Endometrial microvascular endothelial cells (primary cell): Measurements from ENCODE around the gene RRAS. TPM values are rescaled to one million over a fixed set of nuclear protein-coding genes. Genes with fewer than 3 reads are reported as not detected.

ENCODE experiments used
- in situ Hi-C: cut with HindIII; loops from 2 replicates; pipeline ENCODE4 v1.10.0; 2017; ENCODE audit warnings: low sequenced_read_pairs, low pct_unique_long_range_greater_than_20kb; ENCODE audit errors: inconsistent ontology term
- total RNA-seq: library from RNA; depleted of rRNA; stranded (reverse); fragments of >200 nt; gene quantifications from one replicate; pipeline ENCODE4 v1.2.3, GENCODE V29; 2015; ENCODE audit errors: inconsistent ontology term

The RRAS gene
- total RNA-seq, 1 donor from 2014 or later, result 45.0 TPM

DNA sequence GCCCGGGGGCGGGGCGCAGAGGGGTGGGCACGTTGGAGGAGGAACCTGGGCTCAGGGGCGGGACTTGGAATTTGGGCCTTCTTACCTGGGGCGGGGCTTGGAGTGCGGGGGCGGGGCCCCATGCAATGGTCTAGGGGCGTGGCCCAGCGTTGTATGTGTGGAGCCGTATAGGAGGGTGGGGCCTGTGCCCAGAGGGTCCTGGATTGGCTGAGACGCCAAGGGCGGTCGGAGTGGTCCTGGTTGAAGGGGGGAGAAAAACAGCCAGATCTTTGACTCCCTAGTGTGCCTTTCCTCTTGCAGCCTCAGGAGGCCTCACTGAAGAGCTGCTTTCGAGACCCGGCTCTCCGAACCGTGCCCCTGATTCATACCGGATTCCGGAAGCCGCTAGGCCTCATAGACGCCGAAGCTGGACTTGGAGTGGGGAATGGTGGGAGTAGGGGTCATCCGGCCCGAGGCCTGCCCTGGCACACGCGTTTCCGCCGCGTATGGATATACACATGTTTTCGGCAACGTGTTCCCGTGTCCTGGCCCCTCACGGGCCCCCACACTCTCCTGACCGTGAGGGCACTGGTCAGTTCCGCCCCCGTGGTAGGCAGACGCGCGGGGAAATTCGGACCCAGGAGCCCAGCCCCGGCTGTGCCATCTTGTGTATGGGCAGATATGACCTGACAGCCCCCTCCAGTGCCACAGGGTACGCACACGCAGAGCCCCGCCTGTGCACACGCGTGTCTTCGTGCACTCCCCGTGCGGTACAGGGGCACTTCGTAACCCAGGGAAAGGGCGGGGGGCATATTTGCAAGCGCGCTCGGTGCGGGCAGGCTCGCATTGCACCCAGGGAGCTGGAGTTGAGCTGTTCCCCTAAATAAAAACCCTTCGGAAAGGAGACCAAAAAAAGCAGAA, 49.6 kb downstream of the RRAS start:
- in situ Hi-C loops, result no loop called here

- in situ Hi-C loops, result no loop called here
These were observed 50.4 kb downstream of the RRAS start for GRCh38 chr19:49589502-49589905.

- in situ Hi-C loops, result no loop called here
These were observed 51.4 kb downstream of the RRAS start for GRCh38 chr19:49588365-49589122.

DNA sequence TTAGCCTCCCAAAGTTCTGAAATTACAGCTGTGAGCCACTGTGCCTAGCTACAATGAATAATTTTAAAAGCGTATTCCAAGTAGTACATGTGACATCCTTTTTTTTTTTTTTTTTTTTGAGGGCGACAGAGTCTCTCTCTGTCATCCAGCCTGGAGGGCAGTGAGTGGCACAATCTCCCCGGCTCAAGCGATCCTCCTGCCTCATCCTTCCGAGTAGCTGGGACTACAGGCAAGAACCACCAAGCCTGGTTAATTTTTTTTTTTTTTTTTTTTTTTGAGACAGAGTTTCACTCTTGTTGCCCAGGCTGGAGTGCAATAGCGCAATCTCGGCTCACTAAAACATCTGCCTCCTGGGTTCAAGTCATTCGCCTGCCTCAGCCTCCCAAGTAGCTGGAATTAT, 52.7 kb downstream of the RRAS start:
- in situ Hi-C loops, result no loop called here

Other genes with a start within 250 kb of the RRAS start
- not detected for gene PTH2, start 216.7 kb downstream of the RRAS start, total RNA-seq
- not detected for gene GFY, start 214.8 kb downstream of the RRAS start, total RNA-seq
- not detected for gene SLC17A7, start 198.6 kb downstream of the RRAS start, total RNA-seq
- 97.7 TPM for gene PIH1D1, start 188.3 kb downstream of the RRAS start, total RNA-seq
- gene ALDH16A1, start 186.9 kb downstream of the RRAS start, total RNA-seq, result 67.4 TPM
- 2.6 TPM for gene FLT3LG, start 165.9 kb downstream of the RRAS start, total RNA-seq
- gene RPL13A, start 152.5 kb downstream of the RRAS start, total RNA-seq, result 2,035 TPM
- gene RPS11, start 143.7 kb downstream of the RRAS start, total RNA-seq, result 3,348 TPM
- gene FCGRT, start 127.5 kb downstream of the RRAS start, total RNA-seq, result 93.4 TPM
- 38.2 TPM for gene RCN3, start 112.1 kb downstream of the RRAS start, total RNA-seq
- gene NOSIP, start 59.6 kb downstream of the RRAS start, total RNA-seq, result 107 TPM
- not detected for gene PRRG2, start 58.8 kb downstream of the RRAS start, total RNA-seq
- 7.5 TPM for gene PRR12, start 49.0 kb downstream of the RRAS start, total RNA-seq
- gene SCAF1, start 2.1 kb upstream of the RRAS start, total RNA-seq, result 73.5 TPM
- gene IRF3, start 25.7 kb upstream of the RRAS start, total RNA-seq, result 81.9 TPM
- 51.6 TPM for gene BCL2L12, start 25.8 kb upstream of the RRAS start, total RNA-seq
- gene PRMT1, start 37.1 kb upstream of the RRAS start, total RNA-seq, result 456 TPM
- gene ADM5, start 49.5 kb upstream of the RRAS start, total RNA-seq, result not detected
- 9.6 TPM for gene CPT1C, start 51.0 kb upstream of the RRAS start, total RNA-seq
- gene TSKS, start 123.2 kb upstream of the RRAS start, total RNA-seq, result not detected
- 125 TPM for gene AP2A1, start 126.9 kb upstream of the RRAS start, total RNA-seq
- 10.6 TPM for gene FUZ, start 173.1 kb upstream of the RRAS start, total RNA-seq
- gene MED25, start 178.1 kb upstream of the RRAS start, total RNA-seq, result 31.7 TPM
- 59.8 TPM for gene PTOV1, start 211.0 kb upstream of the RRAS start, total RNA-seq
- 50.6 TPM for gene PNKP, start 227.4 kb upstream of the RRAS start, total RNA-seq
- 23.1 TPM for gene AKT1S1, start 237.2 kb upstream of the RRAS start, total RNA-seq
- 12.6 TPM for gene TBC1D17, start 237.6 kb upstream of the RRAS start, total RNA-seq